ENCODE measurements around the gene IL17RE.
A peak's percentile ranks its signal among the peaks of the same experiment; 100 is the strongest.

Gene IL17RE

GRCh38 chr3:9944271-9944670, 41.6 kb downstream of the IL17RE start:
- DNase-seq (ENCODE audit: low read depth): no peak
- H3K4me3 ChIP-seq (ENCODE audit: low read length): no peak overlapping the region
- no peak for TF ChIP-seq CTCF (conservative IDR thresholded peaks at IDR 0.05; ENCODE audit: low read depth, low read length)

GRCh38 chr3:9945358-9945757, 42.7 kb downstream of the IL17RE start:
- H3K4me3 ChIP-seq (ENCODE audit: low read length): no peak overlapping the region
- TF ChIP-seq CTCF (conservative IDR thresholded peaks at IDR 0.05; ENCODE audit: low read depth, low read length): no peak
- DNase-seq (ENCODE audit: low read depth): no peak

- no peak for DNase-seq (ENCODE audit: low read depth)
- H3K4me3 ChIP-seq (ENCODE audit: low read length): peak overlapping the region; percentile 54
- TF ChIP-seq CTCF (conservative IDR thresholded peaks at IDR 0.05; ENCODE audit: low read depth, low read length): peak; percentile 70
These were observed 43.7 kb downstream of the IL17RE start for GRCh38 chr3:9946112-9947024.

GRCh38 chr3:9947025-9947995, 44.7 kb downstream of the IL17RE start:
- peak overlapping the region; percentile 54 for H3K4me3 ChIP-seq (ENCODE audit: low read length)
- TF ChIP-seq CTCF (conservative IDR thresholded peaks at IDR 0.05; ENCODE audit: low read depth, low read length): peak; percentile 54
- DNase-seq (ENCODE audit: low read depth): no peak

- H3K4me3 ChIP-seq (ENCODE audit: low read length): no peak overlapping the region
- no peak for DNase-seq (ENCODE audit: low read depth)
- TF ChIP-seq CTCF (conservative IDR thresholded peaks at IDR 0.05; ENCODE audit: low read depth, low read length): no peak
These were observed 45.9 kb downstream of the IL17RE start for GRCh38 chr3:9948586-9948985.

- DNase-seq (ENCODE audit: low read depth): no peak
- H3K4me3 ChIP-seq (ENCODE audit: low read length): no peak overlapping the region
- TF ChIP-seq CTCF (conservative IDR thresholded peaks at IDR 0.05; ENCODE audit: low read depth, low read length): no peak
These were observed 46.5 kb downstream of the IL17RE start for GRCh38 chr3:9949115-9949514.

Measured in retinal pigment epithelial cell (primary cell).